ENCODE results near the gene GRK7. TPM values are rescaled to one million over a fixed set of nuclear protein-coding genes. Genes with fewer than 3 reads are reported as not detected.

GRK7 gene
- total and polyA plus RNA-seq, 2 donors (not counting 1 experiment from before 2014, with no cell fraction given), result 0.12 TPM; not detected in 1

DNA sequence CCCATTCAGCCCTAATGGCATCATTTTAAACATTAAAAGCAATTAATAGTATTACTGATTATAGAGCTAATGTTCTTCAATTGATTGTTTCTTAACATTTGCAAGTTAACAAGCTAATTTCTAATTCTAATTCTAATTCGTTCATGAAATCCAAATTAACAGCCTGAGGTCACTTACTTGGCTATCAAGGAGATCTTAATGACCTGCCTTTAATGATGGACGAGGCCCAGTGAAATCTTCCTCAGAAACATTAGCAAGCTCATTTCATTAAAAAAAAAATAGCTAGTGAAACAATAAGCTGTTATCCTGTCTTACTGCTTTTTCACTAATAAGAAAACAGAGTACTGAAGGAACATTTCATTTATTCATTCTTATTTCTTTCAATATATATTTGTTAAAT, 40.6 kb upstream of the GRK7 start:
- Mint-ChIP-seq H3K4me1 (no peaks in the 10 kb centered on the region), H3K9me3 (ENCODE audit: insufficient read depth) (no peaks in the 10 kb centered on the region), H3K27me3 (peaks cover 13% of the 10 kb centered on the region), H3K4me3 (no peak overlapping the region), H3K27ac (no peak overlapping the region)
- no peaks in the 10 kb centered on the region for H3K4me1 ChIP-seq (ENCODE audit: control insufficient read depth in 2 of 2, insufficient read depth in 2 of 2, low read length in 2 of 2)
- no peak overlapping the region for H3K27ac ChIP-seq (ENCODE audit: low read length in 2 of 2)
- ATAC-seq (ENCODE audit: low read depth) (no peak), DNase-seq (no peak)
- no peaks in the 10 kb centered on the region for H4K20me1 ChIP-seq (ENCODE audit: control insufficient read depth, insufficient read depth, low read length, poor library complexity, severe bottlenecking)
- intact Hi-C loops (cut with micrococcal nuclease), result no loop called here
- H3K9ac ChIP-seq (ENCODE audit: low read length), result no peak overlapping the region
- ChIA-PET POLR2A (no interaction called here), CTCF (no interaction called here)
- no peak overlapping the region for H3K4me3 ChIP-seq (ENCODE audit: control extremely low read depth in 1 of 5, extremely low read depth in 1 of 5, insufficient read depth in 1 of 5, low read depth in 2 of 5, low read length in 4 of 5)
- H2AFZ ChIP-seq (ENCODE audit: insufficient read depth, low read depth, low read length, poor library complexity, severe bottlenecking), result no peak overlapping the region
- peaks cover 0 to 2% (median 0%) of the 10 kb centered on the region in 4 experiments for H3K27me3 ChIP-seq (replicated peaks in 1 of 4; ENCODE audit: control extremely low read depth in 1 of 4, control insufficient read depth in 3 of 4, insufficient read depth in 4 of 4, low read length in 3 of 4)
- H3K9me3 ChIP-seq (ENCODE audit: control extremely low read depth in 1 of 3, control insufficient read depth in 2 of 3, insufficient read depth in 1 of 3, low read length in 2 of 3), result no peaks in the 10 kb centered on the region
- 83% methylated on average over 1 of the region's 2 CpGs for WGBS (ENCODE audit: insufficient coverage)
- no peaks in the 10 kb centered on the region for H3K36me3 ChIP-seq (replicated peaks in 1 of 2; ENCODE audit: control extremely low read depth in 1 of 2, control insufficient read depth in 1 of 2, extremely low read depth in 1 of 2, insufficient read depth in 2 of 2, low read length in 1 of 2)
- no peaks in the 10 kb centered on the region for H3K79me2 ChIP-seq (ENCODE audit: control insufficient read depth, insufficient read depth, low read length)
- TF ChIP-seq, protein P1, sequence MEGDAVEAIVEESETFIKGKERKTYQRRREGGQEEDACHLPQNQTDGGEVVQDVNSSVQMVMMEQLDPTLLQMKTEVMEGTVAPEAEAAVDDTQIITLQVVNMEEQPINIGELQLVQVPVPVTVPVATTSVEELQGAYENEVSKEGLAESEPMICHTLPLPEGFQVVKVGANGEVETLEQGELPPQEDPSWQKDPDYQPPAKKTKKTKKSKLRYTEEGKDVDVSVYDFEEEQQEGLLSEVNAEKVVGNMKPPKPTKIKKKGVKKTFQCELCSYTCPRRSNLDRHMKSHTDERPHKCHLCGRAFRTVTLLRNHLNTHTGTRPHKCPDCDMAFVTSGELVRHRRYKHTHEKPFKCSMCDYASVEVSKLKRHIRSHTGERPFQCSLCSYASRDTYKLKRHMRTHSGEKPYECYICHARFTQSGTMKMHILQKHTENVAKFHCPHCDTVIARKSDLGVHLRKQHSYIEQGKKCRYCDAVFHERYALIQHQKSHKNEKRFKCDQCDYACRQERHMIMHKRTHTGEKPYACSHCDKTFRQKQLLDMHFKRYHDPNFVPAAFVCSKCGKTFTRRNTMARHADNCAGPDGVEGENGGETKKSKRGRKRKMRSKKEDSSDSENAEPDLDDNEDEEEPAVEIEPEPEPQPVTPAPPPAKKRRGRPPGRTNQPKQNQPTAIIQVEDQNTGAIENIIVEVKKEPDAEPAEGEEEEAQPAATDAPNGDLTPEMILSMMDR (IDR thresholded peaks at IDR 0.05), result no peak
- TF ChIP-seq EZH2 (IDR thresholded peaks at IDR 0.05; ENCODE audit: borderline replicate concordance, insufficient read depth, low read depth, low read length, poor library complexity, severe bottlenecking), result no peak
- no peak overlapping the region for H3K4me2 ChIP-seq (replicated peaks; ENCODE audit: low read depth, low read length, poor library complexity, severe bottlenecking)

DNA sequence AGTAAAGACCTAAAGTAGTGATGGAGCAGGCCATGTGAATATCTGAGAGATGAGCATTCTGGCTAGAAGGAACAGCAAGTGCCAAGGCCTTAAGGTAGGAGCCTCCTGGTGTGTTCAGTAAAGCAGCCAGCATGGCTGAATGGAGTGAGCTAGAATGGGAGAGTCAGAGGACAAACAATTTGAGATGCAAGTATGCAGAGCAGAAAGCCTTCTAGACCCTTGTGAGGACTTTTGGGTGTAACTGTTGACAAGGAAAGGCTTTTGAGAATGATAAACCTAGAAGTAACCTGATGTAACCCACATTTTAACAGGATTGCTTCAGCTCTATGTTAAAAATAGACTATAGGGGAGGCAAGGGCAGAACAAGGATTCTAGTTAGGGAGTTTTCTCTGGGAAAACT, 40.0 kb upstream of the GRK7 start:
- no peak overlapping the region for H3K4me2 ChIP-seq (replicated peaks; ENCODE audit: low read depth, low read length, poor library complexity, severe bottlenecking)
- Mint-ChIP-seq H3K4me1 (no peaks in the 10 kb centered on the region), H3K27me3 (peaks cover 13% of the 10 kb centered on the region), H3K9me3 (ENCODE audit: insufficient read depth) (no peaks in the 10 kb centered on the region), H3K27ac (no peak overlapping the region), H3K4me3 (no peak overlapping the region)
- intact Hi-C loops (cut with micrococcal nuclease), result no loop called here
- no peaks in the 10 kb centered on the region for H3K36me3 ChIP-seq (replicated peaks in 1 of 2; ENCODE audit: control extremely low read depth in 1 of 2, control insufficient read depth in 1 of 2, extremely low read depth in 1 of 2, insufficient read depth in 2 of 2, low read length in 1 of 2)
- H3K4me1 ChIP-seq (ENCODE audit: control insufficient read depth in 2 of 2, insufficient read depth in 2 of 2, low read length in 2 of 2), result no peaks in the 10 kb centered on the region
- DNase-seq, result no peak
- H3K9me3 ChIP-seq (ENCODE audit: control extremely low read depth in 1 of 3, control insufficient read depth in 2 of 3, insufficient read depth in 1 of 3, low read length in 2 of 3), result no peaks in the 10 kb centered on the region
- H3K9ac ChIP-seq (ENCODE audit: low read length), result no peak overlapping the region
- no peaks in the 10 kb centered on the region for H4K20me1 ChIP-seq (ENCODE audit: control insufficient read depth, insufficient read depth, low read length, poor library complexity, severe bottlenecking)
- CTCF ChIA-PET, result interaction anchor here (1.1 kb wide), 1 partner anchor 15 kb away, joined by 3 read pairs; no protein-coding TSS in a partner anchor
- POLR2A ChIA-PET, result no interaction called here
- H3K4me3 ChIP-seq (ENCODE audit: control extremely low read depth in 1 of 5, extremely low read depth in 1 of 5, insufficient read depth in 1 of 5, low read depth in 2 of 5, low read length in 4 of 5), result no peak overlapping the region
- ATAC-seq (ENCODE audit: low read depth), result no peak
- H3K27ac ChIP-seq (ENCODE audit: low read length in 2 of 2), result no peak overlapping the region
- TF ChIP-seq, protein P1 (IDR thresholded peaks at IDR 0.05), result no peak
- no peak for TF ChIP-seq EZH2 (IDR thresholded peaks at IDR 0.05; ENCODE audit: borderline replicate concordance, insufficient read depth, low read depth, low read length, poor library complexity, severe bottlenecking)
- no peaks in the 10 kb centered on the region for H3K79me2 ChIP-seq (ENCODE audit: control insufficient read depth, insufficient read depth, low read length)
- peaks cover 0 to 2% (median 0%) of the 10 kb centered on the region in 4 experiments for H3K27me3 ChIP-seq (replicated peaks in 1 of 4; ENCODE audit: control extremely low read depth in 1 of 4, control insufficient read depth in 3 of 4, insufficient read depth in 4 of 4, low read length in 3 of 4)
- H2AFZ ChIP-seq (ENCODE audit: insufficient read depth, low read depth, low read length, poor library complexity, severe bottlenecking), result no peak overlapping the region

All from B cell (primary cell).